Right lobe of liver (tissue), 6 donors: ENCODE measurements around the gene LRFN2. TPM values are rescaled to one million over a fixed set of nuclear protein-coding genes. Genes with fewer than 3 reads are reported as not detected.

ENCODE experiments used
- ATAC-seq, 4 donors: fragments of 200-7000 bp; cut with Tn5 transposase; one replicate each; pipeline ENCODE4 v1.9.1; 2020; ENCODE audit warnings: mild to moderate bottlenecking in 4 of 4, moderate library complexity in 4 of 4
- DNase-seq, 3 donors: peaks; one replicate each; pipeline ENCODE4 v3.0.0-alpha.2; 2020
- H3K27ac ChIP-seq, 3 donors: fragments of 200-600 bp; one replicate each; pipeline ENCODE4 v1.8.0; 2022
- H3K27me3 ChIP-seq, 2 donors: fragments of 200-600 bp; one replicate each; pipeline ENCODE4 v1.8.0; 2022
- H3K36me3 ChIP-seq, 4 donors: fragments of 200-600 bp; sonication (generic) in 1 of 4; one replicate each; pipeline versions ENCODE4 v1.5.1 to v1.8.0; 2017 to 2022; ENCODE audit warnings: control low read depth in 1 of 4
- H3K4me1 ChIP-seq, 4 donors: fragments of 200-600 bp; sonication (generic) in 1 of 4; one replicate each; pipeline versions ENCODE4 v1.5.1 to v1.8.0; 2017 to 2022; ENCODE audit warnings: control low read depth in 1 of 4
- H3K4me3 ChIP-seq, 3 donors: fragments of 200-600 bp; one replicate each; pipeline ENCODE4 v1.8.0; 2022
- H3K9me3 ChIP-seq, 4 donors: fragments of 200-600 bp; sonication (generic) in 1 of 4; one replicate each; pipeline versions ENCODE4 v1.5.1 to v1.8.0; 2017 to 2022; ENCODE audit warnings: control low read depth in 1 of 4
- CTCF ChIP-seq, 4 donors: fragments of 200-600 bp in 3 of 4; fragments of 450-650 bp in 1 of 4; IDR thresholded peaks; one replicate each; pipeline versions ENCODE4 v1.5.1 to v1.8.0; 2016 to 2022; ENCODE audit warnings: antibody characterized with exemption in 4 of 4, mild to moderate bottlenecking in 2 of 4
- POLR2A ChIP-seq: fragments of 450-650 bp; IDR thresholded peaks from one replicate; pipeline ENCODE4 v1.6.1; 2017; ENCODE audit warnings: antibody characterized with exemption, mild to moderate bottlenecking
- WGBS: methylation state at CpG from one replicate; pipeline ENCODE4 v1.1.6; 2018; ENCODE audit warnings: low coverage, low lambda C conversion rate; ENCODE audit not compliant: insufficient coverage; ENCODE audit errors: missing lambda C conversion rate; 5-methylcytosine and 5-hydroxymethylcytosine counted together
- intact Hi-C, 2 donors: fragments of 100-400 bp; cut with DNase I; formaldehyde crosslinking; loops; one replicate each; pipeline versions ENCODE4 v1.11.2 to v1.14.1; 2022
- total RNA-seq, 6 experiments: library from RNA; depleted of rRNA in 2 of 6; stranded (reverse); fragments of >200 nt in 2 of 6; fragmentation: NEBNext Ultra II Directional in 3 of 6; extraction: Animal tissue kit (Norgen Biotek cat#: 25700) in 3 of 6; gene quantifications; one replicate each; pipeline versions ENCODE4 v1.1.0 to v1.2.4, GENCODE V29; 2016 to 2023
- donor health status: DM: no; HTN: yes; CAD: no.
- donor health status: DM: no; HTN: no; CAD: no.
- donor health status: DM: no; HTN: no; CAD: no.
- donor health status: DM: no; HTN: yes; CAD: no.
- donor health status: DM: no; HTN: yes; CAD: no.

LRFN2 gene
- total RNA-seq, 6 experiments from 2014 or later, result 0.19 TPM; not detected in 5

GRCh38 chr6:40455686-40456389, 131.3 kb downstream of the LRFN2 start:
- Histone ChIP-seq H3K4me3 (no peak overlapping the region), H3K27me3 (no peaks in the 10 kb centered on the region), H3K4me1 (peaks cover 0 to 6% (median 0%) of the 10 kb centered on the region in 4 donors), H3K9me3 (no peaks in the 10 kb centered on the region), H3K36me3 (no peaks in the 10 kb centered on the region), H3K27ac (no peak overlapping the region)
- WGBS, result no CpG with 5 or more reads among the region's 1 CpG
- ATAC-seq (no peak), DNase-seq (no peak)
- no peak for TF ChIP-seq CTCF (IDR thresholded peaks at IDR 0.05)
- TF ChIP-seq POLR2A, result no peak
- intact Hi-C loops, result no loop called here

GRCh38 chr6:40450483-40450882, 136.7 kb downstream of the LRFN2 start:
- no peak for TF ChIP-seq POLR2A
- no peak for TF ChIP-seq CTCF (IDR thresholded peaks at IDR 0.05)
- no peaks in the 10 kb centered on the region for H3K4me1 ChIP-seq
- no peaks in the 10 kb centered on the region for H3K27me3 ChIP-seq
- no peaks in the 10 kb centered on the region for H3K9me3 ChIP-seq
- no peak overlapping the region for H3K4me3 ChIP-seq
- H3K36me3 ChIP-seq, result no peaks in the 10 kb centered on the region
- WGBS, result 49% methylated on average over 4 of the region's 4 CpGs
- DNase-seq, result no peak
- intact Hi-C loops, result no loop called here
- no peak for ATAC-seq
- H3K27ac ChIP-seq, result no peak overlapping the region

GRCh38 chr6:40444811-40445210, 142.4 kb downstream of the LRFN2 start:
- DNase-seq (no peak), ATAC-seq (no peak)
- H3K4me1 ChIP-seq, result no peaks in the 10 kb centered on the region
- no peak for TF ChIP-seq CTCF (IDR thresholded peaks at IDR 0.05)
- TF ChIP-seq POLR2A, result no peak
- no peaks in the 10 kb centered on the region for H3K36me3 ChIP-seq
- intact Hi-C loops, result no loop called here
- no peaks in the 10 kb centered on the region for H3K27me3 ChIP-seq
- WGBS, result 36% methylated on average over 1 of the region's 1 CpG
- no peaks in the 10 kb centered on the region for H3K9me3 ChIP-seq
- H3K27ac ChIP-seq, result no peak overlapping the region
- no peak overlapping the region for H3K4me3 ChIP-seq

- ATAC-seq (no peak), DNase-seq (no peak)
- no peak for TF ChIP-seq CTCF (IDR thresholded peaks at IDR 0.05)
- no peak for TF ChIP-seq POLR2A
- Histone ChIP-seq H3K4me1 (no peaks in the 10 kb centered on the region), H3K4me3 (no peak overlapping the region), H3K9me3 (no peaks in the 10 kb centered on the region), H3K27me3 (no peaks in the 10 kb centered on the region), H3K27ac (no peak overlapping the region), H3K36me3 (no peaks in the 10 kb centered on the region)
- intact Hi-C loops, result no loop called here
- WGBS, result 42% methylated on average over 2 of the region's 3 CpGs
Measured at GRCh38 chr6:40444312-40444711, 142.9 kb downstream of the LRFN2 start.

DNA sequence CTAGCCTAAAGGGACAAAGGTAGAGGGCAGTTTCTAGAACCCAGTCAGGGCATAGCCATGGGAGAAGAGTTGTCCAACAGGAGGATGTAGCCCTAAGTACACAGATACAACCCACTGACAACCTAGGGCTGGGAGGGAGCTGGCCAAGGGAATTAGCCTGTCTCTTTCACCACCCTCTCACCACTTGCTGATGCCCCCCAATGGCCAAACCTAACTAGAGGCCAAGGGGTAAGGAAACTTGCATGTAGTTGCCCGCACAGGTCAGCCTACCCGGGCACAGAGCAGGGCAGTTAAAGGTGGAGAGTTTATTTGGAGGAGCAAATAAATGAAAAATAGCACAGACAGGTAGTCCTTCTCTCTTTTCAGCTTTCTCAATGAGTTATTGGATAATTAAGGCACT, 143.3 kb downstream of the LRFN2 start:
- Histone ChIP-seq H3K27me3 (no peaks in the 10 kb centered on the region), H3K4me3 (no peak overlapping the region), H3K36me3 (no peaks in the 10 kb centered on the region), H3K9me3 (no peaks in the 10 kb centered on the region), H3K4me1 (no peaks in the 10 kb centered on the region), H3K27ac (no peak overlapping the region)
- TF ChIP-seq CTCF (IDR thresholded peaks at IDR 0.05) (no peak), POLR2A (no peak)
- 81% methylated on average over 2 of the region's 2 CpGs for WGBS
- DNase-seq, result no peak
- no peak for ATAC-seq
- intact Hi-C loops, result no loop called here
